ENCODE results near the gene DZANK1.

- TF ChIP-seq, protein P1, sequence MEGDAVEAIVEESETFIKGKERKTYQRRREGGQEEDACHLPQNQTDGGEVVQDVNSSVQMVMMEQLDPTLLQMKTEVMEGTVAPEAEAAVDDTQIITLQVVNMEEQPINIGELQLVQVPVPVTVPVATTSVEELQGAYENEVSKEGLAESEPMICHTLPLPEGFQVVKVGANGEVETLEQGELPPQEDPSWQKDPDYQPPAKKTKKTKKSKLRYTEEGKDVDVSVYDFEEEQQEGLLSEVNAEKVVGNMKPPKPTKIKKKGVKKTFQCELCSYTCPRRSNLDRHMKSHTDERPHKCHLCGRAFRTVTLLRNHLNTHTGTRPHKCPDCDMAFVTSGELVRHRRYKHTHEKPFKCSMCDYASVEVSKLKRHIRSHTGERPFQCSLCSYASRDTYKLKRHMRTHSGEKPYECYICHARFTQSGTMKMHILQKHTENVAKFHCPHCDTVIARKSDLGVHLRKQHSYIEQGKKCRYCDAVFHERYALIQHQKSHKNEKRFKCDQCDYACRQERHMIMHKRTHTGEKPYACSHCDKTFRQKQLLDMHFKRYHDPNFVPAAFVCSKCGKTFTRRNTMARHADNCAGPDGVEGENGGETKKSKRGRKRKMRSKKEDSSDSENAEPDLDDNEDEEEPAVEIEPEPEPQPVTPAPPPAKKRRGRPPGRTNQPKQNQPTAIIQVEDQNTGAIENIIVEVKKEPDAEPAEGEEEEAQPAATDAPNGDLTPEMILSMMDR (IDR thresholded peaks at IDR 0.05), result no peak
- TF ChIP-seq POLR2A (IDR thresholded peaks at IDR 0.05), result no peak
Measured at GRCh38 chr20:18504479-18505060, 37.7 kb upstream of the DZANK1 start.
